GM23248 (cell line): Measurements from ENCODE around the gene SND1. TPM values are rescaled to one million over a fixed set of nuclear protein-coding genes. Genes with fewer than 3 reads are reported as not detected.
A peak's percentile ranks its signal among the peaks of the same experiment; 100 is the strongest.

Experiments used
- DNase-seq: peaks from one replicate; pipeline ENCODE4 v3.0.0-alpha.2; 2015
- H2AFZ ChIP-seq: fragments of 200-600 bp; sonication (generic); 2 replicates; pipeline ENCODE4 v1.6.1; 2016; ENCODE audit warnings: antibody characterized with exemption
- H3F3A ChIP-seq: fragments of 200-600 bp; sonication (generic); 2 replicates; pipeline ENCODE4 v1.6.1; 2016; ENCODE audit warnings: mild to moderate bottlenecking, antibody characterized with exemption, mixed run types; ENCODE audit not compliant: insufficient read depth
- H3K27ac ChIP-seq: fragments of 200-600 bp; sonication (generic); 2 replicates; pipeline ENCODE4 v1.5.1; 2016; ENCODE audit warnings: mild to moderate bottlenecking
- H3K27me3 ChIP-seq: fragments of 200-600 bp; sonication (generic); replicated peaks from 2 replicates; pipeline ENCODE4 v1.6.1; 2016; ENCODE audit warnings: mild to moderate bottlenecking; ENCODE audit not compliant: insufficient read depth
- H3K36me3 ChIP-seq: fragments of 200-600 bp; sonication (generic); 2 replicates; pipeline ENCODE4 v1.6.1; 2016; ENCODE audit warnings: low read depth, mild to moderate bottlenecking
- H3K4me1 ChIP-seq: fragments of 200-600 bp; sonication (generic); 2 replicates; pipeline ENCODE4 v1.6.1; 2016; ENCODE audit warnings: mild to moderate bottlenecking; ENCODE audit not compliant: insufficient read depth
- H3K4me2 ChIP-seq: fragments of 200-600 bp; sonication (generic); one replicate; pipeline ENCODE4 v1.6.1; 2016; ENCODE audit warnings: mild to moderate bottlenecking; ENCODE audit not compliant: unreplicated experiment
- H3K4me3 ChIP-seq: fragments of 200-600 bp; sonication (generic); 2 replicates; pipeline ENCODE4 v1.5.1; 2016; ENCODE audit warnings: mild to moderate bottlenecking
- H3K79me2 ChIP-seq: fragments of 200-600 bp; sonication (generic); 2 replicates; pipeline ENCODE4 v1.6.1; 2016; ENCODE audit warnings: mild to moderate bottlenecking; ENCODE audit not compliant: insufficient read depth
- H3K9ac ChIP-seq: fragments of 200-600 bp; sonication (generic); 2 replicates; pipeline ENCODE4 v1.6.1; 2016; ENCODE audit warnings: mild to moderate bottlenecking
- H3K9me2 ChIP-seq: fragments of 200-600 bp; sonication (generic); 2 replicates; pipeline ENCODE4 v1.6.1; 2016; ENCODE audit warnings: mixed run types, mild to moderate bottlenecking, moderate library complexity; ENCODE audit not compliant: insufficient read depth
- H3K9me3 ChIP-seq: fragments of 200-600 bp; sonication (generic); one replicate; pipeline ENCODE4 v1.6.1; 2017; ENCODE audit warnings: low read depth
- H4K20me1 ChIP-seq: fragments of 200-600 bp; sonication (generic); 2 replicates; pipeline ENCODE4 v1.6.0; 2016; ENCODE audit not compliant: insufficient read depth
- EZH2 ChIP-seq: fragments of 200-600 bp; sonication (generic); IDR thresholded peaks from 2 replicates; pipeline ENCODE4 v1.6.1; 2018; ENCODE audit warnings: antibody characterized with exemption, mild to moderate bottlenecking; ENCODE audit not compliant: insufficient read depth, poor library complexity, severe bottlenecking
- EZH2phosphoT487 ChIP-seq: fragments of 200-600 bp; sonication (generic); IDR thresholded peaks from 2 replicates; pipeline ENCODE4 v1.6.1; 2018; ENCODE audit warnings: antibody characterized with exemption, moderate library complexity, mild to moderate bottlenecking, low read depth; ENCODE audit not compliant: insufficient read depth
- WGBS, 2 experiments: methylation state at CpG; one replicate each; pipeline ENCODE4 v1.1.6; 2015 to 2017; ENCODE audit warnings: low lambda C conversion rate in 2 of 2, low coverage in 1 of 2; ENCODE audit errors: missing lambda C conversion rate in 2 of 2; 5-methylcytosine and 5-hydroxymethylcytosine counted together
- in situ Hi-C: fragments of 300-500 bp; cut with MboI; formaldehyde crosslinking; loops from 2 replicates; pipeline ENCODE4 v1.15.0; 2020
- polyA plus RNA-seq: library from polyadenylated mRNA; unstranded; fragments of >200 nt; fragmentation: Nextera tagmentation; extraction: Ambion mirVana; gene quantifications from 2 replicates; pipeline ENCODE4 v1.2.1, GENCODE V29; 2016
- total RNA-seq: library from RNA; depleted of rRNA; stranded (reverse); fragments of >200 nt; shearing (Covaris generic); gene quantifications from 2 replicates; pipeline ENCODE4 v1.2.3, GENCODE V29; 2014

Gene SND1
- total and polyA plus RNA-seq, 2 experiments from 2014 or later: 128 to 184 TPM

GRCh38 chr7:128060018-128060417 is 408.0 kb downstream of the SND1 start:
- Histone ChIP-seq H3K9me3 (no peaks in the 10 kb centered on the region), H3K27me3 (no peaks in the 10 kb centered on the region), H3K9ac (no peak overlapping the region), H3F3A (no peaks in the 10 kb centered on the region), H2AFZ (no peak overlapping the region), H3K27ac (no peak overlapping the region), H3K79me2 (no peaks in the 10 kb centered on the region), H3K4me3 (no peak overlapping the region), H3K36me3 (no peaks in the 10 kb centered on the region), H3K4me1 (no peaks in the 10 kb centered on the region), H3K4me2 (no peak overlapping the region), H3K9me2 (no peaks in the 10 kb centered on the region), H4K20me1 (no peaks in the 10 kb centered on the region)
- TF ChIP-seq EZH2 (no peak), EZH2phosphoT487 (no peak)
- in situ Hi-C loops: no loop called here
- no peak for DNase-seq
- 87 to 93% methylated on average over 3 of the region's 3 CpGs for WGBS, 2 experiments

GRCh38 chr7:128063088-128063487 is 411.1 kb downstream of the SND1 start:
- WGBS, 2 experiments: 84 to 90% methylated on average over 8 of the region's 8 CpGs
- in situ Hi-C loops: no loop called here
- DNase-seq: peak; percentile 13

GRCh38 chr7:128065872-128066271 is 413.9 kb downstream of the SND1 start:
- DNase-seq: no peak
- H3K4me1 ChIP-seq: no peaks in the 10 kb centered on the region
- no peak overlapping the region for H3K4me2 ChIP-seq
- H3K9ac ChIP-seq: no peak overlapping the region
- TF ChIP-seq EZH2phosphoT487 (no peak), EZH2 (no peak)
- no peaks in the 10 kb centered on the region for H3K9me3 ChIP-seq
- no peaks in the 10 kb centered on the region for H3F3A ChIP-seq
- WGBS, 2 experiments: 81 to 90% methylated on average over 5 to 7 of the region's 7 CpGs
- H4K20me1 ChIP-seq: no peaks in the 10 kb centered on the region
- no peak overlapping the region for H2AFZ ChIP-seq
- no peaks in the 10 kb centered on the region for H3K27me3 ChIP-seq
- H3K79me2 ChIP-seq: no peaks in the 10 kb centered on the region
- in situ Hi-C loops: no loop called here
- no peaks in the 10 kb centered on the region for H3K36me3 ChIP-seq
- no peak overlapping the region for H3K27ac ChIP-seq
- no peaks in the 10 kb centered on the region for H3K9me2 ChIP-seq
- no peak overlapping the region for H3K4me3 ChIP-seq

More at GRCh38 chr7:128063088-128063487, 411.1 kb downstream of the SND1 start:
- no peaks in the 10 kb centered on the region for H3F3A ChIP-seq
- no peak overlapping the region for H3K27ac ChIP-seq
- no peaks in the 10 kb centered on the region for H3K36me3 ChIP-seq
- no peak overlapping the region for H3K4me3 ChIP-seq
- H3K9ac ChIP-seq: no peak overlapping the region
- no peaks in the 10 kb centered on the region for H3K9me3 ChIP-seq
- no peak overlapping the region for H3K4me2 ChIP-seq
- no peaks in the 10 kb centered on the region for H3K27me3 ChIP-seq
- TF ChIP-seq EZH2: no peak
- no peak for TF ChIP-seq EZH2phosphoT487
- no peaks in the 10 kb centered on the region for H3K4me1 ChIP-seq
- H4K20me1 ChIP-seq: no peaks in the 10 kb centered on the region
- no peak overlapping the region for H2AFZ ChIP-seq
- H3K79me2 ChIP-seq: no peaks in the 10 kb centered on the region
- H3K9me2 ChIP-seq: no peaks in the 10 kb centered on the region

GRCh38 chr7:128066395-128066794 is 414.4 kb downstream of the SND1 start:
- H4K20me1 ChIP-seq: no peaks in the 10 kb centered on the region
- H3K27me3 ChIP-seq: no peaks in the 10 kb centered on the region

GRCh38 chr7:128066858-128067257 is 414.9 kb downstream of the SND1 start:
- no peaks in the 10 kb centered on the region for H4K20me1 ChIP-seq
- H3K4me1 ChIP-seq: no peaks in the 10 kb centered on the region
- H3K9me3 ChIP-seq: no peaks in the 10 kb centered on the region
- no peak overlapping the region for H2AFZ ChIP-seq
- no peak for DNase-seq
- no peaks in the 10 kb centered on the region for H3K27me3 ChIP-seq
- H3K9ac ChIP-seq: no peak overlapping the region
- TF ChIP-seq EZH2phosphoT487 (no peak), EZH2 (no peak)
- H3K79me2 ChIP-seq: no peaks in the 10 kb centered on the region
- H3K9me2 ChIP-seq: no peaks in the 10 kb centered on the region
- in situ Hi-C loops: no loop called here
- no peak overlapping the region for H3K27ac ChIP-seq
- WGBS, 2 experiments: 77 to 83% methylated on average over 5 of the region's 5 CpGs
- no peak overlapping the region for H3K4me2 ChIP-seq
- H3K4me3 ChIP-seq: no peak overlapping the region
- H3K36me3 ChIP-seq: no peaks in the 10 kb centered on the region
- H3F3A ChIP-seq: no peaks in the 10 kb centered on the region

More at GRCh38 chr7:128066395-128066794, 414.4 kb downstream of the SND1 start:
- no peaks in the 10 kb centered on the region for H3K79me2 ChIP-seq
- no peak overlapping the region for H3K27ac ChIP-seq
- no peak for TF ChIP-seq EZH2
- TF ChIP-seq EZH2phosphoT487: no peak
- no peak overlapping the region for H2AFZ ChIP-seq
- no peak overlapping the region for H3K4me2 ChIP-seq
- in situ Hi-C loops: no loop called here
- no peak overlapping the region for H3K9ac ChIP-seq
- no peak overlapping the region for H3K4me3 ChIP-seq
- H3K36me3 ChIP-seq: no peaks in the 10 kb centered on the region
- no peaks in the 10 kb centered on the region for H3K9me2 ChIP-seq
- DNase-seq: no peak
- no peaks in the 10 kb centered on the region for H3K4me1 ChIP-seq
- 90% methylated on average over 10 of the region's 10 CpGs for WGBS, 2 experiments
- no peaks in the 10 kb centered on the region for H3F3A ChIP-seq
- no peaks in the 10 kb centered on the region for H3K9me3 ChIP-seq
